Body of pancreas (tissue), 4 donors: ENCODE data around the gene ARHGEF33.

Source experiments
- CTCF ChIP-seq, 7 experiments: fragments of 450-650 bp in 4 of 7; fragments of 200-600 bp in 3 of 7; sonication (generic) in 3 of 7; IDR thresholded peaks; one replicate each; pipeline ENCODE4 v1.5.1; 2016 to 2019; ENCODE audit warnings: antibody characterized with exemption in 7 of 7
- POLR2A ChIP-seq, 3 donors: fragments of 450-650 bp; IDR thresholded peaks; one replicate each; pipeline ENCODE4 v1.6.1; 2016; ENCODE audit warnings: antibody characterized with exemption in 3 of 3, mild to moderate bottlenecking in 2 of 3

DNA sequence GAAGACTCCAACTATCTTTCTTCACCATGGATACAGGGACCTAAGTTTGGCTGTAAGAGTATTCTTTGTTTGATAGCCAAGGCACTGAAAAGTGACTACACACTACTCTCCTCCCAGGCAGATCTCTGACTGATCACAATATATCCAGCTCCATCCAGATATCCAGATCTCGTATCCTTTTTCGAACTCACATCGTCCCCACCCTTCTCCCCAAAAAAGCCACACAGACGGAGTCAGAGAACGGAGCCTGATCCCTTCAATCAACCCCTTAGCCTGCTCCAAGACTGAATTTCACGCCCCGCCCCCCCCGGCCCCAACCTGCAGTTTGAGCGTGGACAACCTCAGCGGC lies 14.5 kb upstream of the ARHGEF33 start:
- no peak for TF ChIP-seq CTCF (IDR thresholded peaks at IDR 0.05)
- TF ChIP-seq POLR2A (IDR thresholded peaks at IDR 0.05): no peak
